NK-92 (cell line): Measurements from ENCODE around the gene EIF2AK2.

Experiments
- DNase-seq: peaks from one replicate; lab custom pipeline; 2025; ENCODE audit not compliant: unreplicated experiment; lab: John Stamatoyannopoulos, UW

Gene EIF2AK2

DNA sequence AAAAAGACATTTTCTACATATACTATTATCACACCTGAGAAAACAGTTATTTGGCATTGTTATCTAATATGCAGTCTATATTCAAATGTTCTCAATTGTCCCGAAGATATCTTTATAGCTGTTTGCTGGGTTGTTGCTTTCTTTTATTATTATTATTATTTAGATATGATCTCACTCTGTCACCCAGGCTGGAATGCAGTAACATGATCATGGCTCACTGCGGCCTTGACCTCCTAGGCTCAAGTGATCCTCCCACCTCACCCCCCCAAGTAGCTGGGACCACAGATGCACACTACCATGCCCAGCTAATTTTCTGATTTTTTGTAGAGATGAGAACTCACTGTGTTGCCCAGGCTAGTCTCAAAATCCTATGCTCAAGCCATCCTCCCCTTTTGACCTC lies 52.6 kb downstream of the EIF2AK2 start:
- no peak for DNase-seq

DNA sequence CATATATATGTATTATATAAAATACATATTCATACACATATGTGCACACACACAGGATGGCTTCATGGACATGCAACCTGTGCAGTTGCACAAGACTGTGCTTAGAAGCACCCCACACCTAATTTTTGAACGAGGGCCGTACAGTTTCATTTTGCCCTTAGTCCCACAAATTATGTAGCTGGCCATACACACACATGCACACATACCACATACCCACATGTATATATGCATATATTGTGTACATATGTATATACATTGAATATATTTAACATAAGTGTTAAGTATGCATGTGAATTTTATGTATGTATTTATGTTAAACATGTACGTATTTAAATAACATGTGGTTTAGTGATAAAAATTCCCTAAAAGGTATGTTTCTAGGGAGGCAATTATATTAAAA lies 54.2 kb downstream of the EIF2AK2 start:
- no peak for DNase-seq

DNA sequence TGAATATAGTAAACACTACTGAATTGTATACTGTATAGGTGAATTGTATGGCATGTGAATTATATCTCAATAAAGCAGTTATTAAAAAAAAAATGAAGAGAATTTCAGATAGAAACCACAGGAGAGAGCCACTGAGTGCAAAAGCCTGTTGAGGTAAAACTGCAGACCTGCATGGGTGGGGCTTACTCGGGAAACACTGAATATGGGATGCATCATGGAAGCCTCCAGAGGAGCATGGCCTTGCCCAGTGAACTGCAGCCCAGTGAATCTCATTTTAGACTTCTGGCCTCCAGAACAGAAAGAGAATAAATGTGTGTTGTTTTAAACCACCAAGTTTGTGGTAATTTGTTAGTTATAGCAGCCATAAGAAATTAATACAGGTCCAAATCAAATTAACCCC lies 56.7 kb downstream of the EIF2AK2 start:
- no peak for DNase-seq

DNA sequence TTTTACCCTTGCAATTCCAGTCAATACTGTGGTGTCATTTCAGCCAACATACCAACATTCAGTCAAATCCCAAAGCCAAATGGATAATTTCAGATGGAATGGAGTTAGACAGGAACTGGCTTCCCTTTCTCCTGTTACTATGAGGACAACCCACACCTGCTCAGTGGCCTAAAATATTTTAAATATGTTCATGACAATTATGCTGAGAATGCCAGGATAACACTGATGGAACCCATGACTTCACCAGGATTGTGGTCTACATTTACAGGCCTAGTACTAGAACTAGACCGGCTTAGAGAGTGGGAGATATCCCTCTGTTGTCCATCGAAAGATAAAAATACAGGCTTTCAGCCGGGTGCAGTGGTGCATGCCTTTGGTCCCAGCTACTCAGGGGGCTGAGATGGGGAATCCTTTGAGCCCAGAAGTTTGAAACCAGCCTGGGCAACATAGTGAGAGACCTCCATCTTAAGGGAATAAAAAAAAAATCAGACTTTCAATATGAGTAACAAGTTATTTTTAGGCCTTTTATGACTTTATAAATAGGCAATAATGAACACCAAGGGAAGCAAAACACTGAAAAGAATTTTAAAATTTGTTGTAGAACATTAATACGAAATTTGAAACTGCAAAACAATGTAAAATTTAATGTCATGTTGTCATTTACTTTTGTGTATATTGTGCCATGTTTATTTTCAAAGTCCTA lies 58.2 kb downstream of the EIF2AK2 start:
- no peak for DNase-seq

DNA sequence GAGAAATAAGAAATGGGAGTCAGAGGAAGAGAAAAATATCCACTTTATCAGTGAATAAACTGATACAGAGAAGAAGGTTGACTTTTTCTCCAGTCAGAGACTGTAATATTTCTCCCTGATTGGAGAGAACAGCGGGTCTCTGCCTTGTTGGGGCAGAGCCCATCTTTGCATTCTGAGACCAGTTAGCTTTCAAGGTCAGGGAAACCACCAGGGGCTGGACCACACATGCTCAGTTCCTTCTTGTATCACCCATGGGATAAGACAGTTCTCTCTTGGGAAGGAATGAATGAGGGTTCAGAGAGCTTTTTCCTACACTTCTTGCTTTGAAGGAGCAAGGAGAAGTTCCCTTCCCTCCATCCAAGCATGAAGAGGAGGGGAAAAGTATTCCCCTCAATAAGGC lies 60.2 kb downstream of the EIF2AK2 start:
- DNase-seq = no peak

DNA sequence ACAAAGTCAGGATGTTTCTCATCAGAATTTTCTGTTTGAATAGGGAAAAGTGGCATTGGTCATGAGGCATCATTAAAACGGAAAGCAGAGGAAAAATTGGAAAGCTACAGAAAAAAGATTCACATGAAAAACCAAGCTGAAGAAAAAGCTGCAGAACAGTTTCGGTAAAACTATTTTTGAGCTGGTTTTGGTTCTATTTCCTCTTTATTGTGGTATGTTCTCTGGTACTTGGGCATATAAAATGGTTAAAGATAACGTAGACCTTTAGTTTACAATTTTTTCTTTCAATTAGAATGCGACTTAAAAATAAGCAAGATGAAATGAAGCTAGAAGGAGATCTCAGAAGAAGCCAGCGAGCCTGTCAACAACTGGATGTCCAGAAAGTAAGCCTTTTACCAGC lies 64.9 kb downstream of the EIF2AK2 start:
- no peak for DNase-seq

DNA sequence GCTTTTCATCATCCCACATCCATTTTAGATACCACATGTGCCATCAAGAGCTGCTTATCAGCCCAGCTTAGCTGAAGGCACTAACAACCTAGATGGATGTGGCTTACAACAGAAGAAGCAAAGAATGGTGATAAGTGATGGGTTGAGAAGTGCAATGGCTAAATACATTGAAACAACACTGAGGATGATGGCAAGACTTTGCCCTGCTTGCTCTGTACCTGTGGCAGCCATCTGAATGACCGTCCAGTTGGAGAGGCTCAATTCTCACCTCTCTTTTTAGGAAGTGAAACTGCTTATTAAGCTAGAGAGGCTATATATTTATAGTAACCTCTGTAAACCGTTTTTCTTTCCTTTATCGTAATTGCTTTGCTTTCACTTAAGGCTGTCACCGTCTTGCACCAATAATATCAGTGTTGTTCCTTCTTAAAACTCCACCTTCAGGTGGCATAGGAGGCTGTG lies 66.7 kb downstream of the EIF2AK2 start:
- DNase-seq = no peak

DNA sequence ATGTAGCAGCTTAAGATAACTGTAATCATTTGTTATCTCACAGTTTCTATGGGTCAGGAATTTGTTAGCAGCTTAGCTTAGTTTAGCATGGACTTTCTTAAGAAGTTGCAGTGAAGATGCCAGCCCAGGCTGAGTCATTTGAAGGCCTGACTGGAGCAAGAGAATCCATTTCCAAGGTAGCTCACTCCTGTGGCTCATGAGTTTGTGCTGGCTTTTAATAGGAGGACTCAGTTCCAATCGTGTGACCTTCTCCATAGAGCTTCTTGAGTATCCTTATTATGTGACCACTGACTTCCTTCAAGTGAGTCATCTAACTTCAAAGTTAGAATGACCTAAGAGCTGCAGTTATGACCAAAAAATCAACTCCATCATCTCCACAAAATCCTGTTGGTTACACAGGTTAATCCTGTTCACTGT lies 71.0 kb downstream of the EIF2AK2 start:
- no peak for DNase-seq

DNA sequence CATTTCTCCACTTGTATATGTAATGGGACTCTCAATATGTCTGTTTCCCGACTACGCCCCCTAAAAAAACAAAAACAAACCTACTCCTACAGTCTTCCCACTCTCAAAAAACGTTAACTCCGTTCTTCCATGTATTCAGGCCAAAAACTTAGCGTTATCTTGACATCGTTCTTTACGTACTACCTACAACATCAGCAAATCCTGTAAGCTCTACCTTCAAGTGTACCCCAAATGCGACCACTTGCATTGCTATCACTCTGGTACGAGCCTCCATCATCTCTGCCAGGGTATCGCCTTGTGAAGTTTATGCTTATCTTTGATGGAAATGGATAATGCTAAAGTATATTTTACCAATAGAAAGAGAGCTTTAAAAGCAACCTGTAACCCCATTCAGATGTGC lies 72.0 kb downstream of the EIF2AK2 start:
- no peak for DNase-seq

DNA sequence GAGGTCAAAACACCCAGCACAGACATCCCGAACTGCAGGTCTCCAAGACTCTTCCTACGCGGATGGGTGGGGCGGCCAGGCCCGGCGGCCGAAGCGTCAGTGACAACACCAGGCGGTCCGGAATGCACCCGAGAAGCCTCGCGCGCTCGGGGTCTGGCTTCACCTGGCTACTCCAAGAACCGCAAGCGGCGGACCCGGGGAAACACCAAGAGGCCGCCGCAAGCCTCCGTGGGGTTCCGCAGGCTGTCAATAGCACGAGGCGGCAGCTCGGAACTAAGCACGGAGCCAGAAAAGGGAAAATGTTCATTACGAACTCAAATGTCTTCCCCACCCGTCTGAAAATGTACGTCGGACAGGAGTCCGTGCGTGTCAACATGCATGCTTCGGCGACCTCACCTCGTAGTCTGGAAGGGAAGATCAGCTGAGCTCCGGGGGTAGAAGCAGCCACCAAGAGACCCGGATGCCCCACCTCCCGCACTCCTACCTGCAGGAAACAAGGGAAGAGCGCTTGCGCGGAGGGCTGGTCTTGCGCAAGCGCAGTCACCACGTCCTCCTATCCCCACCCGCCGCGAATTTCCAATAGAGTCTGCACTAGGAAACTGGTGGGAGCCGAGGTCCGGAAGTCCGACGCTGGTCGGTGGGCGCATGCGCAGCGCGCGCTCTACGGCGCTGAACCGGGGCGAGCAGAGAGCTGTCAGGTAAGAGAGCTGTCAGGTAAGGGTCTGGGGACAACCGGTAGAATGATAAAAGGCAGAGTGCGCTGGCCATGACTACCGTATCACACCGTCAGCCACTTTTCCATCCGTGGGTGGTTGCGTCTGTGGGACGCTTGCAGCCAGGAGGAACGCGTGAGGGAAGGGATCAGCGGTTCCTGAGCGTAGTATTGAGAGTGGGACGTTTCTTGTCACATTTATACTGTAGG lies 72.6 kb downstream of the EIF2AK2 start, which contains the start of the genes GPATCH11 and HEATR5B:
Gene GPATCH11 (plus strand): TSS at position 646 of the 922 bp plus-strand sequence. CDS start 3,864 bp downstream, outside the sequence.
Gene HEATR5B (minus strand): TSS at position 500 of the 922 bp plus-strand sequence. CDS start 958 bp downstream, outside the sequence.
- peak; percentile 63 for DNase-seq

DNA sequence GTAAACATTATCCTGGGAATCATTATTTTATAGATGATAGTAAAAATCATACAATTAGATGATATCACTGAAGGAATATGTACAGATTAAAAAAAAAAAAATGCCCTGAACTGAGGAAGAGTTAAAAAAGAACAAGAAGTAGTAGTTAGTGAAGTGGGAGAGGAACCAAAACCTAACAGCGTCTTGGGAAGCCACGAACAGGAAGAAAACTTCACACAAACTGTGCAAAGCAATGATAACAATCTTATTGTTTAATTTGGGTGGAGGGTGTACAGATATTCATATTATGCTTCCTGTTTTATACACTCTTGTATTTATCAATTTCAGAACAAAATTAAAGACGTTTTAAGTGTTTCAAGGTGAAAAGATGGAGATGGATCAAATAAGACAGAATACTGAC lies 76.1 kb downstream of the EIF2AK2 start:
- no peak for DNase-seq

DNA sequence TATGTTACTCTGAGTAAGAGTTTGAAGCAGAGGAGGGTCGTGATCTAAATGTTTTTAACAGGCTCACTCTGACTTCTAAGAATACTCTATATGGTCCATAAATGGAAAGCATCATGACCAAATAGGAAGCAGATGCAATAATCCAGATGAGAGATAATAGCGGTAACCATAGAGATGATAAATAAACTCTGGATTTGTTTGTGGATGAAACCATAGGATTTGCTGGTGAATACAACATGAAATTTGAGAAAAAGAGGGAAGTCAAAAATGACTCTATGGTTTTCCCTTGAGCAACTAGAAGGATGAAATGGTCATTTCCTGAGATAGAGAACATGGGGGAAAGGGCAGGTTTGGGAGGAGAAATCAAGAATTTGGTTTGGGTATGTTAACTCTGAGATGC lies 76.5 kb downstream of the EIF2AK2 start:
- DNase-seq = no peak

DNA sequence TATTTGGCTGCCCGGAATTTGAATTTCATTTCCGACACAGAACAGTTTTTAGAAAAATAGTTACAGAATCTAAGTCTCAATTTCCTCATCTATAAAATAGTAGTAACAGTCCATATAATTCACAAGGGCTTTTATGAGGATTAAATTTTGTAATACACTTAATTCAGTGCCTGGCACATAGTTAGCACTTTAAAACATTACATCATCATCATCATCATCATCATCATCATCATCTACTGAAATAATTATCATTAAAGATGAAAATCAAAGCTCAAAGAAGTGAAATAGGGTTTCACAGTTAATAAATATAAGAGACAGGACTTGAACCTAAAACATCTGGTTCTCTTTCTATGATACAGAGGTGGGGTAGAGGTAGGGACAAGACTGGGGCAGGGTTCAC lies 85.8 kb downstream of the EIF2AK2 start:
- DNase-seq = no peak

DNA sequence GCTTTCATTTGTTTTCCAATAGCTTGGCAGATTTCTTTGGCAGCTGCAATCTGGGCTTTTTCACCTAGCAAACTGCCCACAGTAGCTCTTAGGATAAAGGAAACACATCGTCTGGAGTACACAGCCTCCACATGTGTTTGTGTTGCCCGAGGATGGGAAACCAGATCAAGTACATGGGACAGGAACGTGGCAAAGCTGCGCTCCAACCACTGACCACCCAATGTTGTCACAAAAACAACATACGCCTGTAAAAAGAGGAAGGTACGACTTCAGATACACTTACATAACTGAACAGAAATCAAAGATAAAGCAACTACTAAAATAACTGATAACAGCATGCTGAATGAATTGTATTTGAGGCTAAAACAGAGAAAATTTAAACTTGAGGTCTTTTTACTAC lies 88.1 kb downstream of the EIF2AK2 start:
- no peak for DNase-seq

DNA sequence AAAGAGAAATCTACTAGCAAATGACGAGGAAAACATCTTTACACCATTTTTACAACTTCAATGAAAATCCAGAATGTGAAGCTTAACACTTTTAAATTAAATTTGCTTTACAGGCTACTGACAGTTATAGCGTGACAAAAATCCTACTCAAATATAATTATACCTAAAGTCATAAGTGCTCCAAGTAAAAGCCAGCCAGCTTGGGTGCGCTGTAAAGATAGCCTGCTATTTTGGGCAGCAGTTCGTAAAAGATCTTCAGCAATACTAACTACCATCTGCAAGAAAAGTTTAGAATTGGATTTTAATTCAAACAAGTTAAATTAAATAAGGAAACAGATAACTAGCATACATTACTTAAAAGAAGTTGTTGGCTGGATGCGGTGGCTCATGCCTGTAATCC lies 95.0 kb downstream of the EIF2AK2 start:
- no peak for DNase-seq

DNA sequence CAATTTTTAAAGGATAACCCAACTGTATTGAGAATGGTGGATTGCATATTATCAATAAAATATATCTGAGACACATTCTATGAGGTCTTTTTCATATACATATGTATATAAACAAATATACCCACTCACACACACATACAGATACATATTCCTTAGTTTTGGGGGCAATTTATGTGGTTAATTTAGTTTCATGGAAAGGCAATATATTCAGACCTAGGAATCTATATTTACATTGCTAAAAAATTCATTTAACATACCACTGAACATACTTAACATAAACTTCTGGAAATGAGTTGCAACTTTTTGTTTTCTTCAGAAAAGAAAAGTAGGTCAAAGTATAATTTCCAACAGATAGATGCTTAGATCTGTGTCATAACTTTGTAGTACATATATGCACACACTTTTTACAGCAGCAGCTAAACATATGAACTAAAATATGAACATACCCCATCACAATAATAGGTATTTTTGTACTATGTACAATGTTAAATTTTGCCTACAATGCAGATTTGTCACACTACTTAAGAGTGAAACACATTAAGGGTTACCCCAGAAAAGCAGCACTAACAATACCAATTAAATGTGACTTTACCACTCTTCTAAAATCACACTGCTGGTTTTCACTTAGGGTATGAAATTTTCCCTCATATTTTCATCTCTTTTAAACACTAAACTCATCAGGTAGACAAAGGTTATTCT lies 95.6 kb downstream of the EIF2AK2 start:
- no peak for DNase-seq

DNA sequence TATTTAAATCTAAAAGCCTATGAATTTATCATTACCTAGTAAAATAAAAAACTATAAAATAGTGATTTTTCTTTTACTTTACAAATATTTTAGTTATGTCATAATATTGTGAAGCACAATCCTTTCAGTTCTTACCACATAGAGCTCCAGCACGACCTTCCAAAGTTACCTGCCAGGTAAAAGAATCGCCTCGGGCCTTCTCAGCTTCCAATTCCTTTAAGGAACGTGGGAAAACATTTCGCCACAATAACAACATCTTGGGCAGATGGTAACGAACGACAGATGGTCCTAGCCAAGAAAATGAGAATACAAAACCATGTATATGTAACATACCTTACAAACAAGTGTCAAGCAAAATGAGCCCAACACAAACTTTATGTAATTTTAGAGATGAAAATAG lies 96.3 kb downstream of the EIF2AK2 start:
- no peak for DNase-seq

DNA sequence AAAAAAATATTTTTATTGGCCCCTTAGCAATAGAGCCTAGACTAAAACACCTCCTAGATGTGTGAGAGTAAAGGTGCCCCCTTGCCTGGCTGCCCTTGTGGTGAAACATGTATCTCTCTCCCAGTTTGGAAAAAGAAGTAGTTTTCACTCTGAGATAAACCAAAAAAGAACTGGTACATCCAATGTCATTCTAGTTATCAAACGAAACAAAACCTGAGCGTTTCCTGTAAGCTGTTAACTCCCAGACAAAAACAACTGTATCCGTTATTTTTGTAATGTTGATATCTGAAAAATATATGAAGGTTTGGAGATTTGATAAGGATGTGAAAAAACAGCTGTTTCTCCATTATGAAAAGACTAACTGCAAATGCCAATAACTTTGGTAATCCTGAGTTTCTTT lies 96.9 kb downstream of the EIF2AK2 start:
- DNase-seq = no peak

DNA sequence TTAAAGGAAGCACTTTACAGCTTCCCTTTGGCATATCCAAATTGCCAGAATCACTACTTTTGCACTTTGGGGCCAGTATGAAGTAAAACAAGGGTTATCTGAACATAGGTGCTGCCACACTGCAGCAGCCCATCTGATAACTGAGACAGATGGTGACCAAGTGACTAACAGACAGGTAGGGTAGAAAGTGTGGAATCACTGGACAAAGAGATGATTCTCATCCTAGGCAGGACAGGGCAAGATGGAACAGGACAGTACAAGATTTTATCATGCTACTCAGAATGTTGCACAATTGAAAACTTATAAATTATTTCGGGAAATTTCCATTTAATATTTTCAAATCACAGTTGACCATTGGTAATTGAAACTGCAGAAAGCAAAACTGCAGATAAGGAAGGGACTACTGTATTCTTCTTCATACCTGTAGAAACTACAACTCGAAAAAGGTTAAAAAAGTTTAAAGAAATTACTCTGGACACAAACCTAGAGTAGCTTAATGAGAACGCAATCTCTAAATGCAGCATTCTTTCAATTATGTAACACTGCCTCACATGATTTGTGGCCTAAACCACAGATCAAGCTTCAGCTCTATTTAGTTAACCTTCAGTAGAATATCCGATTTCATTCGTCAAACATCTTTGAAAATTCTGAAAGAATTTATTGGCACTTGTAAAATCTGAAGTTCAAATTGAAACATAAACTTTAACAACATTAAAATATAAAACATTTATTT lies 104.0 kb downstream of the EIF2AK2 start:
- DNase-seq = no peak
